Measurements from ENCODE around the gene AACS. TPM values are rescaled to one million over a fixed set of nuclear protein-coding genes. Genes with fewer than 3 reads are reported as not detected.

The AACS gene
- total RNA-seq, 3 donors from 2014 or later (not counting 1 experiment from before 2014, with no cell fraction given): 14.6 to 20.4 (median 18.1) TPM

- ATAC-seq (no peak), DNase-seq (no peak)
- H3K9me3 ChIP-seq (ENCODE audit: control insufficient read depth, insufficient read depth, low read length): no peaks in the 10 kb centered on the region
- no peaks in the 10 kb centered on the region for H3K27me3 Mint-ChIP-seq (ENCODE audit: low read depth in 2 of 2)
- no peak overlapping the region for H3K27ac Mint-ChIP-seq
- no peaks in the 10 kb centered on the region for H3K36me3 Mint-ChIP-seq
- H3K36me3 ChIP-seq (ENCODE audit: control insufficient read depth, insufficient read depth, low read length): peaks cover 3% of the 10 kb centered on the region
- H3K9me3 Mint-ChIP-seq: no peaks in the 10 kb centered on the region
- H3K4me1 ChIP-seq (ENCODE audit: control insufficient read depth, insufficient read depth, low read length): no peaks in the 10 kb centered on the region
- intact Hi-C loops (cut with micrococcal nuclease): no loop called here
- H3K4me1 Mint-ChIP-seq: no peaks in the 10 kb centered on the region
- no peak overlapping the region for H3K27ac ChIP-seq (ENCODE audit: low read length)
- no peak overlapping the region for H3K4me3 Mint-ChIP-seq
- WGBS (ENCODE audit: insufficient coverage): 98% methylated on average over 11 of the region's 11 CpGs
- TF ChIP-seq CTCF (IDR thresholded peaks at IDR 0.05): no peak
- no peak overlapping the region for H3K4me3 ChIP-seq (ENCODE audit: low read length)
- H3K27me3 ChIP-seq (ENCODE audit: control insufficient read depth, insufficient read depth, low read length): no peaks in the 10 kb centered on the region
Measured at GRCh38 chr12:125018356-125018755, 46.9 kb upstream of the AACS start.

GRCh38 chr12:125021096-125021495 is 44.1 kb upstream of the AACS start:
- Histone ChIP-seq H3K9me3 (ENCODE audit: control insufficient read depth, insufficient read depth, low read length) (no peaks in the 10 kb centered on the region), H3K4me3 (ENCODE audit: low read length) (no peak overlapping the region), H3K27ac (ENCODE audit: low read length) (no peak overlapping the region), H3K27me3 (ENCODE audit: control insufficient read depth, insufficient read depth, low read length) (no peaks in the 10 kb centered on the region), H3K4me1 (ENCODE audit: control insufficient read depth, insufficient read depth, low read length) (no peaks in the 10 kb centered on the region), H3K36me3 (ENCODE audit: control insufficient read depth, insufficient read depth, low read length) (no peaks in the 10 kb centered on the region)
- WGBS (ENCODE audit: insufficient coverage): 98% methylated on average over 9 of the region's 9 CpGs
- H3K4me3 Mint-ChIP-seq: no peak overlapping the region
- no peaks in the 10 kb centered on the region for H3K9me3 Mint-ChIP-seq
- intact Hi-C loops (cut with micrococcal nuclease): no loop called here
- H3K27ac Mint-ChIP-seq: no peak overlapping the region
- no peaks in the 10 kb centered on the region for H3K4me1 Mint-ChIP-seq
- DNase-seq (no peak), ATAC-seq (no peak)
- no peaks in the 10 kb centered on the region for H3K27me3 Mint-ChIP-seq (ENCODE audit: low read depth in 2 of 2)
- H3K36me3 Mint-ChIP-seq: no peaks in the 10 kb centered on the region
- no peak for TF ChIP-seq CTCF (IDR thresholded peaks at IDR 0.05)

- no peak overlapping the region for H3K4me3 Mint-ChIP-seq
- H3K36me3 Mint-ChIP-seq: no peaks in the 10 kb centered on the region
- no peaks in the 10 kb centered on the region for H3K36me3 ChIP-seq (ENCODE audit: control insufficient read depth, insufficient read depth, low read length)
- no peaks in the 10 kb centered on the region for H3K4me1 ChIP-seq (ENCODE audit: control insufficient read depth, insufficient read depth, low read length)
- no peak overlapping the region for H3K27ac ChIP-seq (ENCODE audit: low read length)
- no peaks in the 10 kb centered on the region for H3K9me3 Mint-ChIP-seq
- H3K27me3 Mint-ChIP-seq (ENCODE audit: low read depth in 2 of 2): no peaks in the 10 kb centered on the region
- intact Hi-C loops (cut with micrococcal nuclease): no loop called here
- H3K4me3 ChIP-seq (ENCODE audit: low read length): no peak overlapping the region
- ATAC-seq (no peak), DNase-seq (no peak)
- no peaks in the 10 kb centered on the region for H3K4me1 Mint-ChIP-seq
- TF ChIP-seq CTCF (IDR thresholded peaks at IDR 0.05): no peak
- H3K9me3 ChIP-seq (ENCODE audit: control insufficient read depth, insufficient read depth, low read length): no peaks in the 10 kb centered on the region
- WGBS (ENCODE audit: insufficient coverage): 100% methylated on average over 3 of the region's 5 CpGs
- no peak overlapping the region for H3K27ac Mint-ChIP-seq
- H3K27me3 ChIP-seq (ENCODE audit: control insufficient read depth, insufficient read depth, low read length): no peaks in the 10 kb centered on the region
Measured at GRCh38 chr12:125021771-125022170, 43.5 kb upstream of the AACS start.

- no peaks in the 10 kb centered on the region for H3K9me3 Mint-ChIP-seq
- no peaks in the 10 kb centered on the region for H3K36me3 Mint-ChIP-seq
- 86% methylated on average over 2 of the region's 2 CpGs for WGBS (ENCODE audit: insufficient coverage)
- H3K36me3 ChIP-seq (ENCODE audit: control insufficient read depth, insufficient read depth, low read length): no peaks in the 10 kb centered on the region
- intact Hi-C loops (cut with micrococcal nuclease): no loop called here
- no peaks in the 10 kb centered on the region for H3K27me3 ChIP-seq (ENCODE audit: control insufficient read depth, insufficient read depth, low read length)
- no peaks in the 10 kb centered on the region for H3K9me3 ChIP-seq (ENCODE audit: control insufficient read depth, insufficient read depth, low read length)
- H3K27ac ChIP-seq (ENCODE audit: low read length): no peak overlapping the region
- H3K27me3 Mint-ChIP-seq (ENCODE audit: low read depth in 2 of 2): no peaks in the 10 kb centered on the region
- no peak for TF ChIP-seq CTCF (IDR thresholded peaks at IDR 0.05)
- no peak overlapping the region for H3K4me3 Mint-ChIP-seq
- no peaks in the 10 kb centered on the region for H3K4me1 ChIP-seq (ENCODE audit: control insufficient read depth, insufficient read depth, low read length)
- no peaks in the 10 kb centered on the region for H3K4me1 Mint-ChIP-seq
- ATAC-seq (no peak), DNase-seq (no peak)
- H3K4me3 ChIP-seq (ENCODE audit: low read length): no peak overlapping the region
- no peak overlapping the region for H3K27ac Mint-ChIP-seq
Measured at GRCh38 chr12:125023065-125023464, 42.2 kb upstream of the AACS start.

Measured in natural killer cell (primary cell).